Liver (tissue), 9 donors: ENCODE measurements around the gene THRAP3. TPM values are rescaled to one million over a fixed set of nuclear protein-coding genes. Genes with fewer than 3 reads are reported as not detected.

Experiments
- DNase-seq: peaks from one replicate; pipeline ENCODE4 v3.0.0-alpha.2; 2017; ENCODE audit warnings: low spot score
- H3K27ac ChIP-seq, 2 donors: one replicate each; pipeline ENCODE4 v1.7.0; 2013; ENCODE audit warnings: inconsistent platforms in 2 of 2, low read length in 2 of 2, control low read depth in 1 of 2, low read depth in 1 of 2, mild to moderate bottlenecking in 1 of 2
- H3K27me3 ChIP-seq, 4 donors: one replicate each; pipeline versions ENCODE4 v1.6.1 to v1.7.0; 2013; ENCODE audit warnings: low read length in 3 of 4, inconsistent platforms in 1 of 4, mild to moderate bottlenecking in 1 of 4, moderate library complexity in 1 of 4; ENCODE audit not compliant: control insufficient read depth in 4 of 4, insufficient read depth in 4 of 4
- H3K36me3 ChIP-seq, 4 donors: one replicate each; pipeline versions ENCODE4 v1.6.1 to v1.7.0; 2013; ENCODE audit warnings: low read length in 3 of 4, mild to moderate bottlenecking in 3 of 4, low read depth in 1 of 4, moderate library complexity in 1 of 4; ENCODE audit not compliant: control insufficient read depth in 4 of 4, insufficient read depth in 3 of 4
- H3K4me1 ChIP-seq, 4 donors: one replicate each; pipeline versions ENCODE4 v1.6.1 to v1.7.0; 2013; ENCODE audit warnings: low read length in 3 of 4, mild to moderate bottlenecking in 3 of 4, moderate library complexity in 1 of 4; ENCODE audit not compliant: control insufficient read depth in 4 of 4, insufficient read depth in 4 of 4
- H3K4me3 ChIP-seq, 3 donors: one replicate each; pipeline versions ENCODE4 v1.6.1 to v1.7.0; 2013; ENCODE audit warnings: low read length in 3 of 3, control low read depth in 1 of 3, low read depth in 1 of 3, mild to moderate bottlenecking in 1 of 3
- H3K9ac ChIP-seq, 2 donors: one replicate each; pipeline ENCODE4 v1.7.0; 2013; ENCODE audit warnings: low read length in 2 of 2, mild to moderate bottlenecking in 2 of 2, moderate library complexity in 2 of 2, control low read depth in 1 of 2, low read depth in 1 of 2
- H3K9me3 ChIP-seq, 4 donors: one replicate each; pipeline versions ENCODE4 v1.6.1 to v1.7.0; 2013; ENCODE audit warnings: low read length in 3 of 4; ENCODE audit not compliant: control insufficient read depth in 4 of 4
- ATF3 ChIP-seq: IDR thresholded peaks from 2 replicates; pipeline ENCODE4 v1.6.1; 2016; ENCODE audit warnings: antibody characterized with exemption
- CTCF ChIP-seq: fragments of 150-350 bp; IDR thresholded peaks from 2 replicates; pipeline ENCODE4 v1.5.1; 2017; ENCODE audit warnings: improper control_type of control experiment, low read depth, low read length; ENCODE audit not compliant: missing input control
- EGR1 ChIP-seq, 2 donors: IDR thresholded peaks; 2 replicates each; pipeline ENCODE4 v1.6.1; 2016 to 2018; ENCODE audit warnings: antibody characterized with exemption in 2 of 2, low read depth in 2 of 2
- FOXA1 ChIP-seq: IDR thresholded peaks from 2 replicates; pipeline ENCODE4 v1.6.1; 2016; ENCODE audit warnings: antibody characterized with exemption
- FOXA2 ChIP-seq: IDR thresholded peaks from 2 replicates; pipeline ENCODE4 v1.6.1; 2016; ENCODE audit warnings: antibody characterized with exemption
- GABPA ChIP-seq, 2 donors: IDR thresholded peaks in 1 of 2; conservative IDR thresholded peaks in 1 of 2; 2 replicates each; pipeline ENCODE4 v1.6.1; 2016; ENCODE audit warnings: antibody characterized with exemption in 2 of 2, mild to moderate bottlenecking in 1 of 2, moderate library complexity in 1 of 2
- HNF4A ChIP-seq, 2 donors: conservative IDR thresholded peaks; 2 replicates each; pipeline ENCODE4 v1.6.1; 2016; ENCODE audit warnings: antibody characterized with exemption in 2 of 2, mild to moderate bottlenecking in 2 of 2
- HNF4G ChIP-seq: IDR thresholded peaks from 2 replicates; pipeline ENCODE4 v1.6.1; 2016; ENCODE audit warnings: antibody characterized with exemption
- JUND ChIP-seq, 2 donors: IDR thresholded peaks; 2 replicates each; pipeline ENCODE4 v1.6.1; 2016; ENCODE audit warnings: antibody characterized with exemption in 2 of 2
- MAX ChIP-seq: IDR thresholded peaks from 2 replicates; pipeline ENCODE4 v1.6.1; 2016; ENCODE audit warnings: antibody characterized with exemption
- NR2F2 ChIP-seq: IDR thresholded peaks from 2 replicates; pipeline ENCODE4 v1.6.1; 2016; ENCODE audit warnings: antibody characterized with exemption
- RAD21 ChIP-seq, 2 donors: IDR thresholded peaks; 2 replicates each; pipeline ENCODE4 v1.6.1; 2016; ENCODE audit warnings: antibody characterized with exemption in 2 of 2, mild to moderate bottlenecking in 2 of 2
- REST ChIP-seq: IDR thresholded peaks from 2 replicates; pipeline ENCODE4 v1.6.1; 2016; ENCODE audit warnings: antibody characterized with exemption, mild to moderate bottlenecking
- RXRA ChIP-seq, 2 donors: IDR thresholded peaks; 2 replicates each; pipeline ENCODE4 v1.6.1; 2017 to 2018; ENCODE audit warnings: antibody characterized with exemption in 2 of 2, mild to moderate bottlenecking in 1 of 2
- SP1 ChIP-seq: IDR thresholded peaks from 2 replicates; pipeline ENCODE4 v1.6.1; 2018; ENCODE audit warnings: antibody characterized with exemption, mild to moderate bottlenecking
- TAF1 ChIP-seq: conservative IDR thresholded peaks from 2 replicates; pipeline ENCODE4 v1.6.1; 2016; ENCODE audit warnings: antibody characterized with exemption, mild to moderate bottlenecking
- YY1 ChIP-seq: IDR thresholded peaks from 2 replicates; pipeline ENCODE4 v1.6.1; 2016; ENCODE audit warnings: antibody characterized with exemption, mild to moderate bottlenecking
- ZBTB33 ChIP-seq: IDR thresholded peaks from 2 replicates; pipeline ENCODE4 v1.6.1; 2016; ENCODE audit warnings: antibody characterized with exemption
- WGBS: extraction: QIAGEN DNeasy Blood & Tissue Kit; methylation state at CpG from one replicate; pipeline ENCODE4 v1.1.7; 2013; 5-methylcytosine and 5-hydroxymethylcytosine counted together
- polyA plus RNA-seq, 2 donors: library from polyadenylated mRNA; stranded (reverse) in 1 of 2; unstranded in 1 of 2; fragments of 200-250 nt in 1 of 2; fragments of >200 nt in 1 of 2; fragmentation: Nextera tagmentation in 1 of 2; extraction: Ambion mirVana in 1 of 2; gene quantifications; one replicate each; pipeline versions ENCODE4 v1.2.1 to v1.2.3, GENCODE V29; 2013 to 2015
- total RNA-seq, 2 donors: library from RNA; depleted of rRNA; stranded (reverse); fragments of >200 nt; gene quantifications; one replicate each; pipeline ENCODE4 v1.2.3, GENCODE V29; 2014
- donor health status: healthy.
- donor health status: healthy.
- donor health status: healthy.
- donor health status: healthy.
- donor health status: healthy.

THRAP3 gene
- total and polyA plus RNA-seq, 4 donors, result 21.3 to 55.1 (median 45.8) TPM

GRCh38 chr1:36268981-36269380 is 44.7 kb downstream of the THRAP3 start:
- DNase-seq, result no peak
- Histone ChIP-seq H3K36me3 (peaks cover 3 to 6% (median 4%) of the 10 kb centered on the region in 4 donors), H3K9me3 (no peaks in the 10 kb centered on the region), H3K27me3 (no peaks in the 10 kb centered on the region), H3K9ac (no peak overlapping the region), H3K4me1 (peaks cover 19 to 36% (median 29%) of the 10 kb centered on the region in 4 donors), H3K4me3 (peak overlapping the region in 1 of 3 donors; percentile 13), H3K27ac (peak overlapping the region; percentile 80 to 85)
- no peak for TF ChIP-seq NR2F2
- TF ChIP-seq FOXA1, result no peak
- TF ChIP-seq MAX, result no peak
- no peak for TF ChIP-seq TAF1
- TF ChIP-seq EGR1 (IDR thresholded peaks at IDR 0.05; ENCODE audit: low read depth in 2 of 2), result no peak
- no peak for TF ChIP-seq GABPA (IDR thresholded peaks at IDR 0.05 in 1 of 2, conservative IDR thresholded peaks at IDR 0.05 in 1 of 2)
- TF ChIP-seq RAD21 (IDR thresholded peaks at IDR 0.05), result no peak
- TF ChIP-seq CTCF, result no peak
- TF ChIP-seq JUND (IDR thresholded peaks at IDR 0.05), result no peak
- TF ChIP-seq HNF4A (conservative IDR thresholded peaks at IDR 0.05), result no peak
- no peak for TF ChIP-seq YY1
- no peak for TF ChIP-seq FOXA2
- no peak for TF ChIP-seq REST
- TF ChIP-seq ATF3, result no peak
- no peak for TF ChIP-seq HNF4G
- no peak for TF ChIP-seq RXRA (IDR thresholded peaks at IDR 0.05)
- TF ChIP-seq ZBTB33, result no peak
- TF ChIP-seq SP1, result no peak
- 44% methylated on average over 6 of the region's 6 CpGs for WGBS
